ENCODE results near the gene AVPR2.
A peak's percentile ranks its signal among the peaks of the same experiment; 100 is the strongest.

AVPR2 gene

GRCh38 chrX:153883163-153883843, 21.2 kb upstream of the AVPR2 start:
- no peak for DNase-seq (ENCODE audit: low read depth, low spot score)
- no peak overlapping the region for H3K4me3 ChIP-seq (ENCODE audit: low read length)

- no peak overlapping the region for H3K4me3 ChIP-seq (ENCODE audit: low read length)
- DNase-seq (ENCODE audit: low read depth, low spot score), result no peak
Observed at GRCh38 chrX:153884136-153884535, 20.3 kb upstream of the AVPR2 start.

- H3K4me3 ChIP-seq (ENCODE audit: low read length), result no peak overlapping the region
- DNase-seq (ENCODE audit: low read depth, low spot score), result no peak
Observed at GRCh38 chrX:153884590-153884989, 19.9 kb upstream of the AVPR2 start.

GRCh38 chrX:153885208-153885787, 19.2 kb upstream of the AVPR2 start:
- DNase-seq (ENCODE audit: low read depth, low spot score), result no peak
- H3K4me3 ChIP-seq (ENCODE audit: low read length), result no peak overlapping the region

- H3K4me3 ChIP-seq (ENCODE audit: low read length), result no peak within 1 kb of the TSS
- DNase-seq (ENCODE audit: low read depth, low spot score), result no peak
Observed at GRCh38 chrX:153885968-153886903, 18.2 kb upstream of the AVPR2 start, which contains the start of gene L1CAM. TSS of gene L1CAM (minus strand) at chrX:153886173. CDS start at chrX:153875836, 10,337 bp downstream.

- DNase-seq (ENCODE audit: low read depth, low spot score), result no peak
- no peak overlapping the region for H3K4me3 ChIP-seq (ENCODE audit: low read length)
Observed at GRCh38 chrX:153886915-153887314, 17.6 kb upstream of the AVPR2 start.

- no peak overlapping the region for H3K4me3 ChIP-seq (ENCODE audit: low read length)
- DNase-seq (ENCODE audit: low read depth, low spot score), result no peak
Observed at GRCh38 chrX:153887385-153887784, 17.1 kb upstream of the AVPR2 start.

GRCh38 chrX:153888344-153888743, 16.1 kb upstream of the AVPR2 start:
- H3K4me3 ChIP-seq (ENCODE audit: low read length), result no peak overlapping the region
- DNase-seq (ENCODE audit: low read depth, low spot score), result no peak

- no peak for DNase-seq (ENCODE audit: low read depth, low spot score)
- H3K4me3 ChIP-seq (ENCODE audit: low read length), result no peak overlapping the region
Observed at GRCh38 chrX:153889123-153889522, 15.3 kb upstream of the AVPR2 start.

GRCh38 chrX:153897899-153898298, 6.6 kb upstream of the AVPR2 start:
- H3K4me3 ChIP-seq (ENCODE audit: low read length), result no peak overlapping the region
- DNase-seq (ENCODE audit: low read depth, low spot score), result no peak

- peak; percentile 87 for DNase-seq (ENCODE audit: low read depth, low spot score)
- H3K4me3 ChIP-seq (ENCODE audit: low read length), result peak overlapping the region; percentile 7; the same call in 1 of the 2 replicates
Observed at GRCh38 chrX:153900831-153901752, 3.4 kb upstream of the AVPR2 start.

- no peak overlapping the region for H3K4me3 ChIP-seq (ENCODE audit: low read length)
- DNase-seq (ENCODE audit: low read depth, low spot score), result no peak
Observed at GRCh38 chrX:153901753-153902140, 2.7 kb upstream of the AVPR2 start.

GRCh38 chrX:153902385-153902784, 2.1 kb upstream of the AVPR2 start:
- H3K4me3 ChIP-seq (ENCODE audit: low read length), result no peak overlapping the region
- no peak for DNase-seq (ENCODE audit: low read depth, low spot score)

GRCh38 chrX:153903238-153903980, 1.1 kb upstream of the AVPR2 start:
- no peak overlapping the region for H3K4me3 ChIP-seq (ENCODE audit: low read length)
- no peak for DNase-seq (ENCODE audit: low read depth, low spot score)

- no peak for DNase-seq (ENCODE audit: low read depth, low spot score)
- no peak overlapping the region for H3K4me3 ChIP-seq (ENCODE audit: low read length)
Observed at GRCh38 chrX:153905481-153906095, 1.1 kb downstream of the AVPR2 start.

- no peak overlapping the region for H3K4me3 ChIP-seq (ENCODE audit: low read length)
- no peak for DNase-seq (ENCODE audit: low read depth, low spot score)
Observed at GRCh38 chrX:153906126-153906917, 1.8 kb downstream of the AVPR2 start.

- no peak for DNase-seq (ENCODE audit: low read depth, low spot score)
- no peak overlapping the region for H3K4me3 ChIP-seq (ENCODE audit: low read length)
Observed at GRCh38 chrX:153907456-153907855, 3.0 kb downstream of the AVPR2 start.
